Measurements from ENCODE around the gene PIK3R6. TPM values are rescaled to one million over a fixed set of nuclear protein-coding genes. Genes with fewer than 3 reads are reported as not detected.

Gene PIK3R6
- total and polyA plus RNA-seq, 2 experiments from 2014 or later, result 0.11 to 0.24 TPM

- Mint-ChIP-seq H3K27ac (no peak overlapping the region), H3K9me3 (no peaks in the 10 kb centered on the region), H3K4me3 (no peak overlapping the region), H3K36me3 (ENCODE audit: low read depth) (no peaks in the 10 kb centered on the region), H3K4me1 (peaks cover 23% of the 10 kb centered on the region), H3K27me3 (ENCODE audit: insufficient read depth, low read depth, poor library complexity) (peaks cover 6% of the 10 kb centered on the region)
- Histone ChIP-seq H3K4me1 (ENCODE audit: insufficient read depth) (no peaks in the 10 kb centered on the region; the same call in 1 of the 2 replicates), H2AFZ (peak overlapping the region; percentile 99; the same call in 1 of the 2 replicates), H3K27me3 (ENCODE audit: insufficient read depth) (no peaks in the 10 kb centered on the region), H3F3A (replicated peaks; ENCODE audit: low read depth) (no peaks in the 10 kb centered on the region), H3K4me3 (peak overlapping the region; percentile 57), H4K20me1 (replicated peaks; ENCODE audit: insufficient read depth) (no peaks in the 10 kb centered on the region), H3K79me2 (replicated peaks; ENCODE audit: insufficient read depth) (no peaks in the 10 kb centered on the region), H3K4me2 (peak overlapping the region; percentile 92), H3K27ac (ENCODE audit: low read depth) (no peak overlapping the region), H3K9me2 (ENCODE audit: insufficient read depth) (no peaks in the 10 kb centered on the region), H3K36me3 (ENCODE audit: insufficient read depth) (no peaks in the 10 kb centered on the region)
- ATAC-seq (no peak; the same call in 2 of the 3 replicates), DNase-seq (ENCODE audit: low spot score) (no peak)
- TF ChIP-seq ETS1 (IDR thresholded peaks at IDR 0.05) (no peak), CTCF (conservative IDR thresholded peaks at IDR 0.05; ENCODE audit: low read depth in 2 of 2) (no peak), REST (IDR thresholded peaks at IDR 0.05; ENCODE audit: unreplicated experiment) (no peak), ZNF114 (CRISPR knock-in tag; IDR thresholded peaks at IDR 0.05) (no peak), EZH2 (IDR thresholded peaks at IDR 0.05; ENCODE audit: low read depth, unreplicated experiment) (no peak), EZH2phosphoT487 (IDR thresholded peaks at IDR 0.05; ENCODE audit: unreplicated experiment) (no peak), CREB1 (CRISPR knock-in tag; IDR thresholded peaks at IDR 0.05; ENCODE audit: low read depth) (no peak), POLR2AphosphoS5 (IDR thresholded peaks at IDR 0.05; ENCODE audit: low read depth) (no peak), NANOG (IDR thresholded peaks at IDR 0.05; ENCODE audit: borderline replicate concordance) (no peak), ZNF331 (CRISPR knock-in tag; IDR thresholded peaks at IDR 0.05; ENCODE audit: low read depth) (no peak), JUNB (IDR thresholded peaks at IDR 0.05; ENCODE audit: unreplicated experiment) (no peak), STAT1 (IDR thresholded peaks at IDR 0.05; ENCODE audit: unreplicated experiment) (no peak), ZNF462 (CRISPR knock-in tag; IDR thresholded peaks at IDR 0.05) (no peak)
Measured at GRCh38 chr17:8893621-8894201, 26.2 kb upstream of the PIK3R6 start.
